K562 (cell line): ENCODE results near the gene GRHL3. TPM values are rescaled to one million over a fixed set of nuclear protein-coding genes. Genes with fewer than 3 reads are reported as not detected.

ENCODE experiments used
- HIVEP1 ChIP-seq: fragments of 250-450 bp; sonication (Bioruptor Pico); IDR thresholded peaks from 2 replicates; pipeline ENCODE4 v1.4.0; 2020; ENCODE audit warnings: mild to moderate bottlenecking
- HMG20B ChIP-seq: fragments of 250-450 bp; sonication (Bioruptor Pico); IDR thresholded peaks from 2 replicates; pipeline ENCODE4 v1.5.0; 2021; ENCODE audit warnings: mild to moderate bottlenecking
- HNRNPK ChIP-seq: fragments of 200-400 bp; formaldehyde crosslinking; IDR thresholded peaks from one replicate; pipeline ENCODE4 v1.6.1; 2018; ENCODE audit warnings: mild to moderate bottlenecking, low read depth, low read length; ENCODE audit not compliant: poor library complexity, severe bottlenecking
- JUND ChIP-seq, 2 experiments: IDR thresholded peaks; 2 replicates in 1 of 2; 3 replicates in 1 of 2; pipeline ENCODE4 v1.6.1; 2011; ENCODE audit warnings: borderline replicate concordance in 2 of 2, low read depth in 2 of 2, low read length in 2 of 2, improper control_type of control experiment in 1 of 2, missing biosample characterization in 1 of 2, missing genetic modification characterization in 1 of 2, missing genetic modification reagents in 1 of 2
- LCOR ChIP-seq: sonication (generic); formaldehyde crosslinking; IDR thresholded peaks from 2 replicates; pipeline ENCODE4 v1.8.0; 2022; ENCODE audit warnings: mild to moderate bottlenecking, missing genetic modification reagents
- MEF2D ChIP-seq: conservative IDR thresholded peaks from 2 replicates; pipeline ENCODE4 v1.6.1; 2016; ENCODE audit warnings: low read depth, missing genetic modification characterization, missing compliant biosample characterization
- STAG1 ChIP-seq: sonication (generic); formaldehyde crosslinking; IDR thresholded peaks from 2 replicates; pipeline ENCODE4 v1.5.0; 2020; ENCODE audit warnings: missing genetic modification reagents, borderline replicate concordance
- ZKSCAN1 ChIP-seq: fragments of 150-350 bp; IDR thresholded peaks from 2 replicates; pipeline ENCODE4 v1.6.1; 2016; ENCODE audit warnings: low read depth, low read length
- ZNF316 ChIP-seq: fragments of 450-650 bp; IDR thresholded peaks from 2 replicates; pipeline ENCODE4 v1.6.1; 2016
- polyA plus RNA-seq, 8 experiments: library from polyadenylated mRNA; depleted of rRNA in 4 of 8; stranded (reverse) in 5 of 8; unstranded in 3 of 8; fragments of >200 nt; fragmentation: Nextera tagmentation in 2 of 8; fragmentation: Illumina TruSeq in 1 of 8; extraction: Ambion mirVana in 2 of 8; extraction: Trizol in 1 of 8; gene quantifications; 2 replicates each; pipeline versions ENCODE4 v1.2.1 to v1.2.3, GENCODE V29; 2011 to 2014; ENCODE audit warnings: inconsistent platforms in 1 of 8, missing spikeins in 1 of 8
- total RNA-seq, 7 experiments: library from RNA; depleted of rRNA in 6 of 7; stranded (reverse); fragments of >200 nt in 6 of 7; fragmentation: Illumina TruSeq in 2 of 7; extraction: Trizol in 2 of 7; gene quantifications; 2 replicates each; pipeline versions ENCODE4 v1.2.1 to v1.2.3, GENCODE V29; 2011 to 2021; ENCODE audit warnings: low replicate concordance in 1 of 7
- TF ChIP-seq, protein P1 (sequence below), 2 experiments: fragments of 450-650 bp; formaldehyde crosslinking in 1 of 2; IDR thresholded peaks; 2 replicates each; pipeline versions ENCODE4 v1.4.0 to v1.6.1; 2014 to 2020; ENCODE audit warnings: mild to moderate bottlenecking in 2 of 2, borderline replicate concordance in 1 of 2, low read depth in 1 of 2
- TF ChIP-seq, protein P2 (sequence below), 2 experiments: fragments of 450-650 bp; conservative IDR thresholded peaks; 2 replicates each; pipeline ENCODE4 v1.6.1; 2017; ENCODE audit warnings: mild to moderate bottlenecking in 2 of 2, moderate library complexity in 2 of 2
- TF ChIP-seq, protein P3 (sequence below): fragments of 250-450 bp; sonication (Bioruptor Pico); IDR thresholded peaks from 2 replicates; pipeline ENCODE4 v1.4.0; 2020; ENCODE audit warnings: mild to moderate bottlenecking, moderate library complexity

GRHL3 gene
- total and polyA plus RNA-seq, 9 of the 15 experiments (the other 6 are each of a cell fraction or from before 2014, with no cell fraction given): 0.01 to 0.04 TPM; not detected in 7

DNA sequence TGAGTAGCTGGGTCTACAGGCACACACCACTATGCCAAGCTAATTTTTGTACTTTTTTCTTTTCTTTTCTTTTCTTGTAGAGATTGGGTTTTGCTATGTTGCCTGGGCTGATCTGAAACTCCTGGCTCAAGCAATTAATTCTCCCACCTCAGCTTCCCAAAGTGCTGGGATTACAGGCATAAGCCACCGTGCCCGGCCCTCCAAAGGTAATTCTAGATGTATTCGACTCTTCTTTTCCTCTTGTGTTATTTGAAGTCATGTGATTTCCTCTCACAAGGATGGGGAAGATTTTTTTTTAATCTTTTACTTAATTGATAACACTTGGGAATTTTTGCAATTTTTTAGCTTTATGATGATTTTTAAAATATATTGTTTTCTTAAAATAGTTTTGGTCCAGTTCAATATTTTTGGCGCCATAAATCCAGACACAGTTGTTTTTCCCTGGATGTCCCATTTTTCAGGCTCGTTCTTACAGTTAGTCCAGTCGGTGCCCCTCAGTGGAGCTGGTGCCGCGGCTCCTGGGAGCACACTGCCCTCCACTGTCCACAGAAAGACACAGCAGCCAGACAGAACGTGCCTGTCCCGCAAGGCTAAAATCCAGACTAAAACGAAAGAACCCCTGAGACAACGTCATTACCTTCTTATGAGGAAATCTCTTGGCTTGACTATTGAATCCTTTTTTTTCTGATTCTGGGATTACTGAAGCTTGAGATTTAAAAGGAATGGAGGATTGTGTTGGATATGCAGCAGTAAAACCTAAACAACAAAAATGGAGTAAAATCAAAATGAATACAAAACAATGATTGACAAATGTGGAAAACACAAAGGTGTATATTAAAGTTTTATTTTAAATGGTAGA lies 72.0 kb downstream of the GRHL3 start (continued):
- TF ChIP-seq, protein P1, sequence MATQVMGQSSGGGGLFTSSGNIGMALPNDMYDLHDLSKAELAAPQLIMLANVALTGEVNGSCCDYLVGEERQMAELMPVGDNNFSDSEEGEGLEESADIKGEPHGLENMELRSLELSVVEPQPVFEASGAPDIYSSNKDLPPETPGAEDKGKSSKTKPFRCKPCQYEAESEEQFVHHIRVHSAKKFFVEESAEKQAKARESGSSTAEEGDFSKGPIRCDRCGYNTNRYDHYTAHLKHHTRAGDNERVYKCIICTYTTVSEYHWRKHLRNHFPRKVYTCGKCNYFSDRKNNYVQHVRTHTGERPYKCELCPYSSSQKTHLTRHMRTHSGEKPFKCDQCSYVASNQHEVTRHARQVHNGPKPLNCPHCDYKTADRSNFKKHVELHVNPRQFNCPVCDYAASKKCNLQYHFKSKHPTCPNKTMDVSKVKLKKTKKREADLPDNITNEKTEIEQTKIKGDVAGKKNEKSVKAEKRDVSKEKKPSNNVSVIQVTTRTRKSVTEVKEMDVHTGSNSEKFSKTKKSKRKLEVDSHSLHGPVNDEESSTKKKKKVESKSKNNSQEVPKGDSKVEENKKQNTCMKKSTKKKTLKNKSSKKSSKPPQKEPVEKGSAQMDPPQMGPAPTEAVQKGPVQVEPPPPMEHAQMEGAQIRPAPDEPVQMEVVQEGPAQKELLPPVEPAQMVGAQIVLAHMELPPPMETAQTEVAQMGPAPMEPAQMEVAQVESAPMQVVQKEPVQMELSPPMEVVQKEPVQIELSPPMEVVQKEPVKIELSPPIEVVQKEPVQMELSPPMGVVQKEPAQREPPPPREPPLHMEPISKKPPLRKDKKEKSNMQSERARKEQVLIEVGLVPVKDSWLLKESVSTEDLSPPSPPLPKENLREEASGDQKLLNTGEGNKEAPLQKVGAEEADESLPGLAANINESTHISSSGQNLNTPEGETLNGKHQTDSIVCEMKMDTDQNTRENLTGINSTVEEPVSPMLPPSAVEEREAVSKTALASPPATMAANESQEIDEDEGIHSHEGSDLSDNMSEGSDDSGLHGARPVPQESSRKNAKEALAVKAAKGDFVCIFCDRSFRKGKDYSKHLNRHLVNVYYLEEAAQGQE (IDR thresholded peaks at IDR 0.05; ENCODE audit: borderline replicate concordance): peak; percentile 89
- TF ChIP-seq, protein P1 (CRISPR knock-in tag; IDR thresholded peaks at IDR 0.05; ENCODE audit: low read depth): no peak
- TF ChIP-seq HIVEP1 (CRISPR knock-in tag): no peak
- TF ChIP-seq, protein P2, sequence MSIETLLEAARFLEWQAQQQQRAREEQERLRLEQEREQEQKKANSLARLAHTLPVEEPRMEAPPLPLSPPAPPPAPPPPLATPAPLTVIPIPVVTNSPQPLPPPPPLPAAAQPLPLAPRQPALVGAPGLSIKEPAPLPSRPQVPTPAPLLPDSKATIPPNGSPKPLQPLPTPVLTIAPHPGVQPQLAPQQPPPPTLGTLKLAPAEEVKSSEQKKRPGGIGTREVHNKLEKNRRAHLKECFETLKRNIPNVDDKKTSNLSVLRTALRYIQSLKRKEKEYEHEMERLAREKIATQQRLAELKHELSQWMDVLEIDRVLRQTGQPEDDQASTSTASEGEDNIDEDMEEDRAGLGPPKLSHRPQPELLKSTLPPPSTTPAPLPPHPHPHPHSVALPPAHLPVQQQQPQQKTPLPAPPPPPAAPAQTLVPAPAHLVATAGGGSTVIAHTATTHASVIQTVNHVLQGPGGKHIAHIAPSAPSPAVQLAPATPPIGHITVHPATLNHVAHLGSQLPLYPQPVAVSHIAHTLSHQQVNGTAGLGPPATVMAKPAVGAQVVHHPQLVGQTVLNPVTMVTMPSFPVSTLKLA (conservative IDR thresholded peaks at IDR 0.05): 0 out of 4 replicates have a peak, but pooled peaks of 1 of the 2 experiments have one; percentile 35
- TF ChIP-seq LCOR (CRISPR knock-in tag): 0 out of 2 replicates have a peak, but pooled peaks have one; percentile 58
- no peak for TF ChIP-seq MEF2D
- TF ChIP-seq STAG1 (CRISPR knock-in tag): peak; percentile 82; the same call in 1 of the 2 replicates
- TF ChIP-seq ZKSCAN1: 0 out of 2 replicates have a peak, but pooled peaks have one; percentile 32
- no peak for TF ChIP-seq HNRNPK
- no peak for TF ChIP-seq ZNF316
- TF ChIP-seq JUND (IDR thresholded peaks at IDR 0.05; ENCODE audit: borderline replicate concordance, low read depth, low read length): 0 out of 2 replicates have a peak, but pooled peaks have one; percentile 31
- TF ChIP-seq JUND (tag; IDR thresholded peaks at IDR 0.05; ENCODE audit: borderline replicate concordance, low read depth, low read length): no peak; the same call in 2 of the 3 replicates
- TF ChIP-seq, protein P3, sequence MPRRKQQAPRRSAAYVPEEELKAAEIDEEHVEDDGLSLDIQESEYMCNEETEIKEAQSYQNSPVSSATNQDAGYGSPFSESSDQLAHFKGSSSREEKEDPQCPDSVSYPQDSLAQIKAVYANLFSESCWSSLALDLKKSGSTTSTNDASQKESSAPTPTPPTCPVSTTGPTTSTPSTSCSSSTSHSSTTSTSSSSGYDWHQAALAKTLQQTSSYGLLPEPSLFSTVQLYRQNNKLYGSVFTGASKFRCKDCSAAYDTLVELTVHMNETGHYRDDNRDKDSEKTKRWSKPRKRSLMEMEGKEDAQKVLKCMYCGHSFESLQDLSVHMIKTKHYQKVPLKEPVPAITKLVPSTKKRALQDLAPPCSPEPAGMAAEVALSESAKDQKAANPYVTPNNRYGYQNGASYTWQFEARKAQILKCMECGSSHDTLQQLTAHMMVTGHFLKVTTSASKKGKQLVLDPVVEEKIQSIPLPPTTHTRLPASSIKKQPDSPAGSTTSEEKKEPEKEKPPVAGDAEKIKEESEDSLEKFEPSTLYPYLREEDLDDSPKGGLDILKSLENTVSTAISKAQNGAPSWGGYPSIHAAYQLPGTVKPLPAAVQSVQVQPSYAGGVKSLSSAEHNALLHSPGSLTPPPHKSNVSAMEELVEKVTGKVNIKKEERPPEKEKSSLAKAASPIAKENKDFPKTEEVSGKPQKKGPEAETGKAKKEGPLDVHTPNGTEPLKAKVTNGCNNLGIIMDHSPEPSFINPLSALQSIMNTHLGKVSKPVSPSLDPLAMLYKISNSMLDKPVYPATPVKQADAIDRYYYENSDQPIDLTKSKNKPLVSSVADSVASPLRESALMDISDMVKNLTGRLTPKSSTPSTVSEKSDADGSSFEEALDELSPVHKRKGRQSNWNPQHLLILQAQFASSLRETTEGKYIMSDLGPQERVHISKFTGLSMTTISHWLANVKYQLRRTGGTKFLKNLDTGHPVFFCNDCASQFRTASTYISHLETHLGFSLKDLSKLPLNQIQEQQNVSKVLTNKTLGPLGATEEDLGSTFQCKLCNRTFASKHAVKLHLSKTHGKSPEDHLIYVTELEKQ (CRISPR knock-in tag): no peak
- no peak for TF ChIP-seq HMG20B (CRISPR knock-in tag)
